ENCODE measurements around the gene TNKS1BP1.

Gene TNKS1BP1

DNA sequence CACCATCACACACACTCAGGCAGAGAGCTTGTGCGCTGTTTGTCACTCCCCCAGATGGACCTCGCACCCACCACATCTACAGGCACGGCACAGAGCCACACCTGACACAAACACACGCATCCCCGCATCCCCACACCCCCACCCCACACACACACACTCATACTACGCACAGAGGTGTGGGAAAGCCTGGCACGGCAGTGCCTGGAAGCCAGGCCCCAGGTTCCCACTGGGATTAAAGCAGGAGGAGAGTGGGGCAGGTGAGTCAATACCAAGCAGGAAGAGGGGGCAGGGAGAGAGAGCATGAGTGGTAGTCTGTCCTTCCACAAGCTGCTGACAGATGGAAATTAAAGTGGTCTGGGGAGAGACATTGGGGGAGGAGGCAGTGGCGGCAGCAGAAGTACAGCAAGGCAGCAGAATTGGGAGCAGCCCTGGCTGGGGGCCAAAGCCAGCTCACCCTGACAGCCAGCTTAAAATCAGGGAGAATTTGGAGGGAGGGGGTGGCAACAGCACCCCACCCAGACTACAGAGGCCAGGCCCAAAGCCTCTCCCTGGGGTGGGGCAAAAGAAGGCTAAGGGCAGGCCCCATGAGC is 20.7 kb downstream of the TNKS1BP1 start:
- TF ChIP-seq, protein P1, sequence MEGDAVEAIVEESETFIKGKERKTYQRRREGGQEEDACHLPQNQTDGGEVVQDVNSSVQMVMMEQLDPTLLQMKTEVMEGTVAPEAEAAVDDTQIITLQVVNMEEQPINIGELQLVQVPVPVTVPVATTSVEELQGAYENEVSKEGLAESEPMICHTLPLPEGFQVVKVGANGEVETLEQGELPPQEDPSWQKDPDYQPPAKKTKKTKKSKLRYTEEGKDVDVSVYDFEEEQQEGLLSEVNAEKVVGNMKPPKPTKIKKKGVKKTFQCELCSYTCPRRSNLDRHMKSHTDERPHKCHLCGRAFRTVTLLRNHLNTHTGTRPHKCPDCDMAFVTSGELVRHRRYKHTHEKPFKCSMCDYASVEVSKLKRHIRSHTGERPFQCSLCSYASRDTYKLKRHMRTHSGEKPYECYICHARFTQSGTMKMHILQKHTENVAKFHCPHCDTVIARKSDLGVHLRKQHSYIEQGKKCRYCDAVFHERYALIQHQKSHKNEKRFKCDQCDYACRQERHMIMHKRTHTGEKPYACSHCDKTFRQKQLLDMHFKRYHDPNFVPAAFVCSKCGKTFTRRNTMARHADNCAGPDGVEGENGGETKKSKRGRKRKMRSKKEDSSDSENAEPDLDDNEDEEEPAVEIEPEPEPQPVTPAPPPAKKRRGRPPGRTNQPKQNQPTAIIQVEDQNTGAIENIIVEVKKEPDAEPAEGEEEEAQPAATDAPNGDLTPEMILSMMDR (conservative IDR thresholded peaks at IDR 0.05; ENCODE audit: control insufficient read depth, insufficient read depth, low read depth, low read length): no peak
- peak; percentile 86 for DNase-seq (ENCODE audit: low read depth)
- no peak overlapping the region for H3K4me3 ChIP-seq (ENCODE audit: control insufficient read depth, low read depth, low read length)

DNA sequence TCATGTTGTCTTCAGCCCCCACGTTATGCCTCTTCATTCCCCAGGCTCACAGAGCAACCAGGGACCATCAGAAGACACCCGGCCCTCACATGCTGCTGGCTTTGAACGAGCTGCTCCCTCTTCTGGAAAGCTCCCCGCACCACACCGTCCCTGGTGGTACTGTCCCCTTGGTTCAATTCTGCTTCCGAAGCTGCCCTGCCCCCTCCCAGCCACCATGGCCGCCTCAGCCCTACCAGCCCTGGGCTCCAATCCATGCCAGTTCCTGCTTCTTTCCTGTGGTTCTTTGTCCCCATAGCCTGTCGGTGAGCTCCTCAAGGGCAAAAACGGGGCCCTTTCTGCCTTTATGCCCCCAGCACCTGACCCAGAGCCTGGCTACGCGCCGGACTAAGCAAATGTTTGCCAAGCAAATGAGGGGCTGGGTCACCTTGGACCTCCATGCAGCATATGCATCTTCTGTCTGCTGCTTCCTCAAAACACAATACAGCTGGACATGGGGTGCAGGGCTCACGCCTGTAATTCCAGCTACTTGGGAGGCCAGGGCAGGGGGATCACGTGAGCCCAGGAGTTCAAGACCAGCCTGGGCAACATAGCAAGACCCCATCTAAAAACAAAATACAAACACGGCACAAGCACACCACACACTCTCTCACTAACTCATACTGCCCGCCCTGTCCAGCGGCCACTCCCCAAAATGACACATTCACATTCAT is 21.3 kb downstream of the TNKS1BP1 start:
- no peak overlapping the region for H3K4me3 ChIP-seq (ENCODE audit: control insufficient read depth, low read depth, low read length)
- no peak for DNase-seq (ENCODE audit: low read depth)
- TF ChIP-seq, protein P1 (conservative IDR thresholded peaks at IDR 0.05; ENCODE audit: control insufficient read depth, insufficient read depth, low read depth, low read length): no peak

DNA sequence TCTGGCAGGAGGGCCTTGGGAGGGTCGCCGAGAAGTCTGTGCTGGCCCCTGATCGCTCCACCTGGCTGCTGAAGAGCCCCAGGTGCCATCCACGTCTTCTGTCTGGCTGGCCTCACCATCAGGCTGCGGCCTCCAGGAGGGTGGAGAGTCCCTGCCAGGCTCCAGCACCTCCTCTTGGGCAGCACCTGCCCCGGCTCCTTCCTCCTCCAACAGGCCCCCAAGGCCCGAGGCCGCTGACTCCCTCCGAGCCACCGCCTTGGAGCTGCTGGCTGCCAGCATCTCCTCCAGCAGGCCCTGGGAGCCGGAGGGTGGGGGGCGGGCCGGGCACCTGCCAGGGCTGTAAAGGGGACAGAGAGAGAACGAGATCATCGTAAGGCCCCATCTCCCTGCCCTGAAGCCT is 22.3 kb downstream of the TNKS1BP1 start:
- H3K4me3 ChIP-seq (ENCODE audit: control insufficient read depth, low read depth, low read length): no peak overlapping the region
- TF ChIP-seq, protein P1 (conservative IDR thresholded peaks at IDR 0.05; ENCODE audit: control insufficient read depth, insufficient read depth, low read depth, low read length): no peak
- no peak for DNase-seq (ENCODE audit: low read depth)

- H3K4me3 ChIP-seq (ENCODE audit: control insufficient read depth, low read depth, low read length): no peak overlapping the region
- TF ChIP-seq, protein P1 (conservative IDR thresholded peaks at IDR 0.05; ENCODE audit: control insufficient read depth, insufficient read depth, low read depth, low read length): no peak
- DNase-seq (ENCODE audit: low read depth): no peak
These were observed 22.9 kb downstream of the TNKS1BP1 start for GRCh38 chr11:57301711-57302423.

- TF ChIP-seq, protein P1 (conservative IDR thresholded peaks at IDR 0.05; ENCODE audit: control insufficient read depth, insufficient read depth, low read depth, low read length): no peak
- H3K4me3 ChIP-seq (ENCODE audit: control insufficient read depth, low read depth, low read length): no peak overlapping the region
- no peak for DNase-seq (ENCODE audit: low read depth)
These were observed 24.0 kb downstream of the TNKS1BP1 start for GRCh38 chr11:57300785-57301184.

GRCh38 chr11:57299150-57299737 is 25.5 kb downstream of the TNKS1BP1 start:
- no peak for DNase-seq (ENCODE audit: low read depth)

More at GRCh38 chr11:57299150-57299737, 25.5 kb downstream of the TNKS1BP1 start:
- no peak overlapping the region for H3K4me3 ChIP-seq (ENCODE audit: control insufficient read depth, low read depth, low read length)
- TF ChIP-seq, protein P1 (conservative IDR thresholded peaks at IDR 0.05; ENCODE audit: control insufficient read depth, insufficient read depth, low read depth, low read length): no peak

Measured in fibroblast of mammary gland (primary cell).